Type B pancreatic cell (in vitro differentiated cells): ENCODE measurements around the gene PARP3. TPM values are rescaled to one million over a fixed set of nuclear protein-coding genes. Genes with fewer than 3 reads are reported as not detected.

Source experiments
- DNase-seq: peaks from one replicate; pipeline ENCODE4 v3.0.0; 2021; ENCODE audit warnings: mixed read lengths; ENCODE audit not compliant: unreplicated experiment; ENCODE audit errors: extremely low spot score
- H3K27ac Mint-ChIP-seq: 2 replicates; pipeline ENCODE4 v1.8.0; 2021; ENCODE audit warnings: mild to moderate bottlenecking, mixed read lengths
- H3K27me3 Mint-ChIP-seq: 2 replicates; pipeline ENCODE4 v1.8.0; 2021; ENCODE audit warnings: mixed read lengths
- H3K36me3 Mint-ChIP-seq: 2 replicates; pipeline ENCODE4 v1.8.0; 2021; ENCODE audit warnings: mixed read lengths
- H3K4me1 Mint-ChIP-seq: one replicate; pipeline ENCODE4 v1.8.0; 2021; ENCODE audit warnings: mixed read lengths; ENCODE audit not compliant: unreplicated experiment
- H3K4me3 Mint-ChIP-seq: 2 replicates; pipeline ENCODE4 v1.8.0; 2021; ENCODE audit warnings: mild to moderate bottlenecking, mixed read lengths
- H3K9me3 Mint-ChIP-seq: 2 replicates; pipeline ENCODE4 v1.8.0; 2021; ENCODE audit warnings: mixed read lengths
- total RNA-seq: library from RNA; stranded (reverse); gene quantifications from 2 replicates; pipeline ENCODE4 v1.2.1, GENCODE V29; 2021; ENCODE audit warnings: low replicate concordance
- TF ChIP-seq, protein P1 (sequence below): fragments of 200-600 bp; sonication (generic); conservative IDR thresholded peaks from 2 replicates; pipeline ENCODE4 v1.5.0; 2021; ENCODE audit warnings: antibody characterized with exemption, mild to moderate bottlenecking

The PARP3 gene
- total RNA-seq, 1 donor from 2014 or later, result 6.6 TPM

DNA sequence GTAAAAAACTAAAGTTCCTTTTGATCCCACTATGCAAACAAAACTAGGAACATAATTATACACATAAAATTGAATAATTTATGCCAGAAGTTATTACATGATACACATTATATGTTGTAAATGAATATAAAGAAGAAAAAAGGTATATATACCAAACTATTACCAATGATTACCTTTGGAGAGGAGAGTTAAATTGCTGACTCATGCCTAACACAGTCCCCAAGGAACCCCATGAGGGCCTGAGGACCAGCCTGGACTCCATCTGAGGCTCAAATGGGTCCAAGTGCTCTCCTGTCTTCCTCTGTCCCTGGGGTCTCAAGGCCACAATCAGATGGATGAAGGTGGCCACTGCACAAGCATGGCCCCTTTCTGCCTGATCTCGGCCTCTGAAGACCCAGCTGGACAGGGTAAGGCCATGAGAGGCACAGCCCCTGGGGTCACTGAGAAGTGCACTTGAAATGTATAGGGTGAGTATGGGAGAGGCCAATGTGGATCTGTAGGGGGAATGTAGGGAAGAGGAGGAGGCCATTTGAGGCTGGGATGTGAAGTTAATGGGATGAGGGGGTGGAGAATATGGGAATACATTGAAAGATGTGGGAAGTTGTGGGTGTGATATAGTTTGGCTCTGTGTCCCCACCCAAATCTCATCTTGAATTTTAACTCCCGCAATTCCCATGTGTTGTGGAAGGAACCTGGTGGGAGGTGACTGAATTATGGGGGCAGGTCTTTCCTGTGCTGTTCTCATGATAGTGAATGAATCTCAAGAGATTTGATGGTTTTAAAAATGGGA lies 37.9 kb upstream of the PARP3 start:
- no peak for DNase-seq
- no peak overlapping the region for H3K27ac Mint-ChIP-seq
- TF ChIP-seq, protein P1, sequence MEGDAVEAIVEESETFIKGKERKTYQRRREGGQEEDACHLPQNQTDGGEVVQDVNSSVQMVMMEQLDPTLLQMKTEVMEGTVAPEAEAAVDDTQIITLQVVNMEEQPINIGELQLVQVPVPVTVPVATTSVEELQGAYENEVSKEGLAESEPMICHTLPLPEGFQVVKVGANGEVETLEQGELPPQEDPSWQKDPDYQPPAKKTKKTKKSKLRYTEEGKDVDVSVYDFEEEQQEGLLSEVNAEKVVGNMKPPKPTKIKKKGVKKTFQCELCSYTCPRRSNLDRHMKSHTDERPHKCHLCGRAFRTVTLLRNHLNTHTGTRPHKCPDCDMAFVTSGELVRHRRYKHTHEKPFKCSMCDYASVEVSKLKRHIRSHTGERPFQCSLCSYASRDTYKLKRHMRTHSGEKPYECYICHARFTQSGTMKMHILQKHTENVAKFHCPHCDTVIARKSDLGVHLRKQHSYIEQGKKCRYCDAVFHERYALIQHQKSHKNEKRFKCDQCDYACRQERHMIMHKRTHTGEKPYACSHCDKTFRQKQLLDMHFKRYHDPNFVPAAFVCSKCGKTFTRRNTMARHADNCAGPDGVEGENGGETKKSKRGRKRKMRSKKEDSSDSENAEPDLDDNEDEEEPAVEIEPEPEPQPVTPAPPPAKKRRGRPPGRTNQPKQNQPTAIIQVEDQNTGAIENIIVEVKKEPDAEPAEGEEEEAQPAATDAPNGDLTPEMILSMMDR, result no peak
- H3K4me1 Mint-ChIP-seq, result no peaks in the 10 kb centered on the region
- H3K9me3 Mint-ChIP-seq, result peaks cover 12% of the 10 kb centered on the region
- H3K27me3 Mint-ChIP-seq, result peaks cover 16% of the 10 kb centered on the region
- H3K36me3 Mint-ChIP-seq, result no peaks in the 10 kb centered on the region
- H3K4me3 Mint-ChIP-seq, result no peak overlapping the region

DNA sequence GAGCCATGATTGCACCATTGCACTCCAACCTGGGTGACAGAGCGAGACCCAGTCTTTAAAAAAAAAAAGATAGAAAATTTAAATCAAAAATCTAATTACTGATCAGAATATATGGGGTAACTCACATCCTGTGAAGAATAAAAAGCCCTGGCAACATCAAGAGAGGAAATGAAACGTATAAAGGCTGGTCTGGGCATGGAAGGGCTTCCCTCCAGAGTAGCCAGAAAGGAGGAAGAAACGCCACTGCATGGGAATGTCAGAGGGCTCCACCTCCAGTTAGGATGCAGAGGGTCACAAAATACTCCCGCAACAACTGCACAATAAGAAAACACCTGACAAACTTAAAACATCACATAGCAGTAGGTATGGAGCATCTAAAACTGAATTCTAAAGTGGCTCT lies 34.1 kb upstream of the PARP3 start:
- Mint-ChIP-seq H3K27me3 (no peaks in the 10 kb centered on the region), H3K4me3 (no peak overlapping the region), H3K36me3 (no peaks in the 10 kb centered on the region), H3K27ac (no peak overlapping the region), H3K4me1 (no peaks in the 10 kb centered on the region), H3K9me3 (peaks cover 12% of the 10 kb centered on the region)
- DNase-seq, result no peak
- TF ChIP-seq, protein P1, result no peak

DNA sequence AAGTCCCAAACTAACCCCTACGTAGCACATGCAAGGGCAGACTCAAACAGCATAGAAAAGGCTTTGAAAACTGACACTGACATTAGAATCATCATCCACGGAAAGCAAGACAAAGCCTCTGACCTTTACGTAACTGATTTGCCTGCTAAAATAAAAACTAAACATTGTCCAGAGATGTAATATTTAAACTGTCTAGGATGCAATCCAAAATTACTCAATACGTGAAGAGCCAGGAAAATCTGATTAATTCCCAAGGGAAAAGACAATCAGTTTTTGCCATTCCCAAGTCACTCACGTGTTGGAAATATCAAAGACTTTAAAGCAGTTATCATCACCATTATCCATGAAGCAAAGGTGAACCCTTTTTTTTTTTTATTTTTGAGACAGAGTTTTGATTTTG lies 25.7 kb upstream of the PARP3 start:
- no peak for DNase-seq
- H3K4me3 Mint-ChIP-seq, result no peak overlapping the region
- TF ChIP-seq, protein P1, result no peak
- H3K27me3 Mint-ChIP-seq, result peaks cover 3% of the 10 kb centered on the region
- no peak overlapping the region for H3K27ac Mint-ChIP-seq
- no peaks in the 10 kb centered on the region for H3K4me1 Mint-ChIP-seq
- H3K36me3 Mint-ChIP-seq, result no peaks in the 10 kb centered on the region
- H3K9me3 Mint-ChIP-seq, result no peaks in the 10 kb centered on the region

DNA sequence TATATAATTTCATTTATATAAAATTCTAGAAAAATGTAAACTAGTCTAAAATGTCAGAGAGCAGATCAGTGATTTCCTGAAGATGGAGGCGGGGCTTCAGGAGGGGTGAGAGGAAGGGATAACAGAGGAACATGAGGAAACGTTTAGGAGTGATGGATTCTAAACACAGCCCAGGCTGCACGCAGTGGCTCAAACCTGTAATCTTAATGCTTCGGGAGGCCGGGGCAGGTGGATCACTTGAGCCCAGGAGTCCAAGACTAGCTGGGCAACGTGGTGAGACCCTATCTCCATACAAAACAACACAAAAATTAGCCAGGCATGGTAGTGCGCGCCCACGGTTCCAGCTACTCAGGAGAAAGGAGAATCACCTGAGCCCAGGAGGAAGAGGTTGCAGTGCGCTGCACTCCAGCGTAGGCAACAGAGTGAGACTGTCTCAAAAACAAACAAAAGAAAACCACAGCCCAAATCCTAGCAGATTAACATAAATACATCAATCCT lies 21.0 kb upstream of the PARP3 start:
- peak; percentile 54 for DNase-seq
- TF ChIP-seq, protein P1, result no peak
- Mint-ChIP-seq H3K36me3 (no peaks in the 10 kb centered on the region), H3K4me1 (no peaks in the 10 kb centered on the region), H3K4me3 (no peak overlapping the region), H3K27me3 (peaks cover 3% of the 10 kb centered on the region), H3K27ac (no peak overlapping the region), H3K9me3 (no peaks in the 10 kb centered on the region)

DNA sequence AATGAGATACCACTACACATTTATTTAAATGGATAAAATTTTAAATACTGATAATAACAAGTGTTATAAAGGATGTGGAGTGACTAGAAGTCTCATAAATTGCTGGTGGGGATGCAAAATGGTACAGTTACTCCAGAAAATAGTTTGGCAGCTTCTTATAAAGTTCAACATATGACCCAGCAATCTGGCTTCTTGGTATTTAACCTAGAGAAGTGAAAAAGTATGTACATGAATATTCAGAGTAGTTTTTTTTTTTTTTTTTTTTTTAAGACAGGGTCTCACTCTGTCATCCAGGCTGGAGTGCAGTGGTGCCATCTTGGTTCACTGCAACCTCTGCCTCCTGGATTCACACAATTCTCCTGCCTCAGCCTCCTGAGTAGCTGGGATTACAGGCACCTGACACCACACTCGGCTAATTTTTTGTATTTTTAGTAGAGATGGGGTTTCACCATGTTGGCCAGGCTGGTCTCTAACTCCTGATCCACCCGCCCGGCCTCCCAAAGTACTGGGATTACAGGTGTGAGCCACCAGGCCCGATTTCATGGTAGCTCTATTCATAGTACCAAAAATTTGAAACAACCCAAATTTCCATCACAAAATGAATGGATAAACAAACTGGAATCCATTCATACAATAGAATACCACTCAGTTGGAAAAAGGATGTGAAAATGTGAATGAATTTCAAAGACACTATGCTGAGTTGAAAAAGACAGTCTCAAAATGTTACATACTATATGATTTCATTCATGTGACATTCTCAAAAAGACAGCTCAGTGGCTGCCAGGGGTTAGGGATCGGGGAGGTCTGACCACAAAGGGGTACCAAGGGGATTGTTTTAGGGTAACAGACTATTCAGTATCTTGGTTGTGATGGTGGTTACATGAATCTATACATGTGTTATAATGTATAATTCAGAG lies 14.8 kb upstream of the PARP3 start:
- Mint-ChIP-seq H3K4me3 (no peak overlapping the region), H3K36me3 (peaks cover 4% of the 10 kb centered on the region), H3K4me1 (no peaks in the 10 kb centered on the region), H3K27me3 (no peaks in the 10 kb centered on the region), H3K27ac (no peak overlapping the region), H3K9me3 (no peaks in the 10 kb centered on the region)
- DNase-seq, result no peak
- TF ChIP-seq, protein P1, result no peak
